ENCODE measurements around the gene NUP214.

DNA sequence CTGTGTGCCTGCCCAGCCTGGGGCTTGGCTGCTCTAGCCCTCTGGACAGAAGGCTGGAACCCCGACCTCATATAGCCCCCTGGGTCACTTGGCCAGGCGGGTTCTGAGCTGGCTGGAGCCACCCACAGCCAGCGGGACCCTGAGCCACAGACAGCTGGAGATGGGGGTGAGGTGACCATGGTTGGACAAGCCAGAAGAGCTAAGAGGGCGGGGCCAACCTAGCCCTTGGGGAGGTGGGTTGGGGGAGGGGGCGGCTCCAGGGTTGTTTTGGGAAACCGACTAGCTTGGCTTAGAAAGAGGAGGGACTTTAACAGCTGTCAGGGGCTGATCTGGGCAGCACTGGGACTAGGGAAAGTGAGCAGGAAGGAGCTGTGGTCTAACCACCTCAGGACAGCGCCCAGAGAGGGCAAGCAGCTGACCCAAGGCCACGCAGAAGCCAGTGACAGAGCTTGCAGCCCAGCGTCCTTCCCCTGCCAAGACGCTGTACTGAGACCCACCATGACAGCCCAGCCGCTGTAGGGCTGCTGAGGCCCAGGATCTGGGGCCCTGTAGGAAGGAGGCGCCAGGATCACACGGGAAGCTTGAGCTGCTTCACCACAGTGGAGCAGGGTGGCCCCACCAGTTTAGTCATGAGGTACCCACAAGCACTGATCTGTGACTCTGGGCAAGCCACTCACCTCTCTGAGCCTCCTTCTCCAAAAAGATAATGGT, 26.8 kb upstream of the NUP214 start:
- TF ChIP-seq, protein P1, sequence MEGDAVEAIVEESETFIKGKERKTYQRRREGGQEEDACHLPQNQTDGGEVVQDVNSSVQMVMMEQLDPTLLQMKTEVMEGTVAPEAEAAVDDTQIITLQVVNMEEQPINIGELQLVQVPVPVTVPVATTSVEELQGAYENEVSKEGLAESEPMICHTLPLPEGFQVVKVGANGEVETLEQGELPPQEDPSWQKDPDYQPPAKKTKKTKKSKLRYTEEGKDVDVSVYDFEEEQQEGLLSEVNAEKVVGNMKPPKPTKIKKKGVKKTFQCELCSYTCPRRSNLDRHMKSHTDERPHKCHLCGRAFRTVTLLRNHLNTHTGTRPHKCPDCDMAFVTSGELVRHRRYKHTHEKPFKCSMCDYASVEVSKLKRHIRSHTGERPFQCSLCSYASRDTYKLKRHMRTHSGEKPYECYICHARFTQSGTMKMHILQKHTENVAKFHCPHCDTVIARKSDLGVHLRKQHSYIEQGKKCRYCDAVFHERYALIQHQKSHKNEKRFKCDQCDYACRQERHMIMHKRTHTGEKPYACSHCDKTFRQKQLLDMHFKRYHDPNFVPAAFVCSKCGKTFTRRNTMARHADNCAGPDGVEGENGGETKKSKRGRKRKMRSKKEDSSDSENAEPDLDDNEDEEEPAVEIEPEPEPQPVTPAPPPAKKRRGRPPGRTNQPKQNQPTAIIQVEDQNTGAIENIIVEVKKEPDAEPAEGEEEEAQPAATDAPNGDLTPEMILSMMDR (IDR thresholded peaks at IDR 0.05) = no peak
- TF ChIP-seq POLR2A (IDR thresholded peaks at IDR 0.05) = no peak
- TF ChIP-seq POLR2AphosphoS5 (IDR thresholded peaks at IDR 0.05) = no peak

Data from breast epithelium (tissue), 3 donors.